Measurements from ENCODE around the gene FEM1A. TPM values are rescaled to one million over a fixed set of nuclear protein-coding genes. Genes with fewer than 3 reads are reported as not detected.

FEM1A gene
- total RNA-seq, 1 experiment from 2014 or later = 13.4 TPM

DNA sequence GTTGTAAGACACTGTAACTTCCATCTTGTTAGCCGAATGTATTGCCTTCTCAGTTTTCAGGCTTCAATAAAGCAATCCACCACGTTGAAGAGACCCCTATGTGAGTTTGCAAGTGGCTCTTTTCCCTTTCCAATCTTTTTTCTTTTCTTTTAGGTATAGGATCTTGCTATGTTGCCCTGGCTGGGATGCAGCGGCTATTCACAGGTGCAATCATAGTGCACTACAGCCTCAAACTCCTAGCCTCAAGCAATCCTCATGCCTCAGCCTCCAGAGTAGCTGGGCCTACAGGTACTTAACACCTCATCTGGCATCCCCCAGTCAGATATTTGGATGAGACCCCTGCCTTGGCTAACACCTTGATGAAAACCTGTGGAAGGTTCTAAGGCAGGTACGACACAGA, 33.5 kb upstream of the FEM1A start:
- no peaks in the 10 kb centered on the region for H3K36me3 ChIP-seq (ENCODE audit: control insufficient read depth, insufficient read depth, low read length)
- H3K9me3 ChIP-seq (ENCODE audit: control insufficient read depth, insufficient read depth, low read depth, low read length) = no peaks in the 10 kb centered on the region
- no TSS peak for BruUV-seq (replicated peaks)
- H3K4me1 ChIP-seq (ENCODE audit: control insufficient read depth, insufficient read depth, low read length) = no peaks in the 10 kb centered on the region
- intact Hi-C loops (cut with micrococcal nuclease; ENCODE audit: unreplicated experiment) (no loop called here), in situ Hi-C loops (cut with HindIII; ENCODE audit: low pct_unique_long_range_greater_than_20kb, low sequenced_read_pairs) (no loop called here)
- TF ChIP-seq TCF7L2 (IDR thresholded peaks at IDR 0.05; ENCODE audit: low read depth, low read length) = no peak
- TF ChIP-seq POLR2AphosphoS5 (IDR thresholded peaks at IDR 0.05; ENCODE audit: low read depth, low read length) = no peak
- TF ChIP-seq, protein P1, sequence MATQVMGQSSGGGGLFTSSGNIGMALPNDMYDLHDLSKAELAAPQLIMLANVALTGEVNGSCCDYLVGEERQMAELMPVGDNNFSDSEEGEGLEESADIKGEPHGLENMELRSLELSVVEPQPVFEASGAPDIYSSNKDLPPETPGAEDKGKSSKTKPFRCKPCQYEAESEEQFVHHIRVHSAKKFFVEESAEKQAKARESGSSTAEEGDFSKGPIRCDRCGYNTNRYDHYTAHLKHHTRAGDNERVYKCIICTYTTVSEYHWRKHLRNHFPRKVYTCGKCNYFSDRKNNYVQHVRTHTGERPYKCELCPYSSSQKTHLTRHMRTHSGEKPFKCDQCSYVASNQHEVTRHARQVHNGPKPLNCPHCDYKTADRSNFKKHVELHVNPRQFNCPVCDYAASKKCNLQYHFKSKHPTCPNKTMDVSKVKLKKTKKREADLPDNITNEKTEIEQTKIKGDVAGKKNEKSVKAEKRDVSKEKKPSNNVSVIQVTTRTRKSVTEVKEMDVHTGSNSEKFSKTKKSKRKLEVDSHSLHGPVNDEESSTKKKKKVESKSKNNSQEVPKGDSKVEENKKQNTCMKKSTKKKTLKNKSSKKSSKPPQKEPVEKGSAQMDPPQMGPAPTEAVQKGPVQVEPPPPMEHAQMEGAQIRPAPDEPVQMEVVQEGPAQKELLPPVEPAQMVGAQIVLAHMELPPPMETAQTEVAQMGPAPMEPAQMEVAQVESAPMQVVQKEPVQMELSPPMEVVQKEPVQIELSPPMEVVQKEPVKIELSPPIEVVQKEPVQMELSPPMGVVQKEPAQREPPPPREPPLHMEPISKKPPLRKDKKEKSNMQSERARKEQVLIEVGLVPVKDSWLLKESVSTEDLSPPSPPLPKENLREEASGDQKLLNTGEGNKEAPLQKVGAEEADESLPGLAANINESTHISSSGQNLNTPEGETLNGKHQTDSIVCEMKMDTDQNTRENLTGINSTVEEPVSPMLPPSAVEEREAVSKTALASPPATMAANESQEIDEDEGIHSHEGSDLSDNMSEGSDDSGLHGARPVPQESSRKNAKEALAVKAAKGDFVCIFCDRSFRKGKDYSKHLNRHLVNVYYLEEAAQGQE (IDR thresholded peaks at IDR 0.05; ENCODE audit: insufficient read depth in 1 of 2, low read depth in 2 of 2, low read length in 1 of 2) = no peak
- TF ChIP-seq, protein P2, sequence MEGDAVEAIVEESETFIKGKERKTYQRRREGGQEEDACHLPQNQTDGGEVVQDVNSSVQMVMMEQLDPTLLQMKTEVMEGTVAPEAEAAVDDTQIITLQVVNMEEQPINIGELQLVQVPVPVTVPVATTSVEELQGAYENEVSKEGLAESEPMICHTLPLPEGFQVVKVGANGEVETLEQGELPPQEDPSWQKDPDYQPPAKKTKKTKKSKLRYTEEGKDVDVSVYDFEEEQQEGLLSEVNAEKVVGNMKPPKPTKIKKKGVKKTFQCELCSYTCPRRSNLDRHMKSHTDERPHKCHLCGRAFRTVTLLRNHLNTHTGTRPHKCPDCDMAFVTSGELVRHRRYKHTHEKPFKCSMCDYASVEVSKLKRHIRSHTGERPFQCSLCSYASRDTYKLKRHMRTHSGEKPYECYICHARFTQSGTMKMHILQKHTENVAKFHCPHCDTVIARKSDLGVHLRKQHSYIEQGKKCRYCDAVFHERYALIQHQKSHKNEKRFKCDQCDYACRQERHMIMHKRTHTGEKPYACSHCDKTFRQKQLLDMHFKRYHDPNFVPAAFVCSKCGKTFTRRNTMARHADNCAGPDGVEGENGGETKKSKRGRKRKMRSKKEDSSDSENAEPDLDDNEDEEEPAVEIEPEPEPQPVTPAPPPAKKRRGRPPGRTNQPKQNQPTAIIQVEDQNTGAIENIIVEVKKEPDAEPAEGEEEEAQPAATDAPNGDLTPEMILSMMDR (IDR thresholded peaks at IDR 0.05) = no peak
- no peak for TF ChIP-seq SIN3A (IDR thresholded peaks at IDR 0.05; ENCODE audit: borderline replicate concordance, insufficient read depth, low read depth, low read length)
- no peak overlapping the region for H3K4me3 ChIP-seq (ENCODE audit: low read depth in 2 of 2, low read length in 2 of 2)
- ATAC-seq (no peak), DNase-seq (ENCODE audit: low read depth, low spot score) (no peak)
- ChIA-PET POLR2A (no interaction called here), CTCF (no interaction called here)
- no peaks in the 10 kb centered on the region for H3K27me3 ChIP-seq (ENCODE audit: control insufficient read depth, insufficient read depth, low read length)
- H3K27ac ChIP-seq (ENCODE audit: low read length) = no peak overlapping the region

- CTCF ChIA-PET = no interaction called here
- TF ChIP-seq TCF7L2 (IDR thresholded peaks at IDR 0.05; ENCODE audit: low read depth, low read length) (no peak), POLR2AphosphoS5 (IDR thresholded peaks at IDR 0.05; ENCODE audit: low read depth, low read length) (no peak), SIN3A (IDR thresholded peaks at IDR 0.05; ENCODE audit: borderline replicate concordance, insufficient read depth, low read depth, low read length) (no peak)
- TF ChIP-seq, protein P2 (IDR thresholded peaks at IDR 0.05) = no peak
- TF ChIP-seq, protein P1 (IDR thresholded peaks at IDR 0.05; ENCODE audit: insufficient read depth in 1 of 2, low read depth in 2 of 2, low read length in 1 of 2) = no peak
- intact Hi-C loops (cut with micrococcal nuclease; ENCODE audit: unreplicated experiment) = no loop called here
- no peak overlapping the region for H3K27ac ChIP-seq (ENCODE audit: low read length)
- no peaks in the 10 kb centered on the region for H3K9me3 ChIP-seq (ENCODE audit: control insufficient read depth, insufficient read depth, low read depth, low read length)
- in situ Hi-C loops (cut with HindIII; ENCODE audit: low pct_unique_long_range_greater_than_20kb, low sequenced_read_pairs) = no loop called here
- H3K36me3 ChIP-seq (ENCODE audit: control insufficient read depth, insufficient read depth, low read length) = no peaks in the 10 kb centered on the region
- H3K4me3 ChIP-seq (ENCODE audit: low read depth in 2 of 2, low read length in 2 of 2) = no peak overlapping the region
- BruUV-seq (replicated peaks) = no TSS peak
- ATAC-seq = no peak
- DNase-seq (ENCODE audit: low read depth, low spot score) = no peak
- no peaks in the 10 kb centered on the region for H3K27me3 ChIP-seq (ENCODE audit: control insufficient read depth, insufficient read depth, low read length)
- H3K4me1 ChIP-seq (ENCODE audit: control insufficient read depth, insufficient read depth, low read length) = no peaks in the 10 kb centered on the region
- POLR2A ChIA-PET = interaction anchor here (0.6 kb wide), 1 partner anchor 16 kb away, joined by 8 read pairs; no protein-coding TSS in a partner anchor
These were observed 32.9 kb upstream of the FEM1A start for GRCh38 chr19:4758659-4759058.
